HepG2 (cell line): ENCODE results near the gene PARP3. TPM values are rescaled to one million over a fixed set of nuclear protein-coding genes. Genes with fewer than 3 reads are reported as not detected.

Source experiments
- ARID2 ChIP-seq: sonication (generic); formaldehyde crosslinking; IDR thresholded peaks from 2 replicates; pipeline ENCODE4 v1.8.1; 2022; ENCODE audit warnings: mild to moderate bottlenecking, missing genetic modification reagents, borderline replicate concordance
- ARID4A ChIP-seq: sonication (generic); formaldehyde crosslinking; IDR thresholded peaks from 2 replicates; pipeline ENCODE4 v1.5.0; 2020; ENCODE audit warnings: mild to moderate bottlenecking, missing genetic modification reagents, borderline replicate concordance
- GLMP ChIP-seq: sonication (generic); formaldehyde crosslinking; IDR thresholded peaks from 2 replicates; pipeline ENCODE4 v1.9.0; 2021; ENCODE audit warnings: missing genetic modification reagents, mild to moderate bottlenecking, borderline replicate concordance
- HBP1 ChIP-seq: IDR thresholded peaks from 2 replicates; pipeline ENCODE4 v1.6.1; 2016; ENCODE audit warnings: low read depth, control low read depth
- KAT8 ChIP-seq: IDR thresholded peaks from 2 replicates; pipeline ENCODE4 v1.6.1; 2016; ENCODE audit warnings: missing genetic modification reagents, missing compliant biosample characterization
- KMT2B ChIP-seq: IDR thresholded peaks from 2 replicates; pipeline ENCODE4 v1.6.1; 2016; ENCODE audit warnings: missing genetic modification reagents, missing compliant biosample characterization
- MATR3 ChIP-seq: sonication (generic); formaldehyde crosslinking; IDR thresholded peaks from 2 replicates; pipeline ENCODE4 v1.4.0; 2020; ENCODE audit warnings: missing genetic modification reagents
- RXRA ChIP-seq: sonication (generic); formaldehyde crosslinking; IDR thresholded peaks from 2 replicates; pipeline ENCODE4 v1.5.1; 2020; ENCODE audit warnings: missing genetic modification reagents
- SKI ChIP-seq: fragments of 450-650 bp; IDR thresholded peaks from one replicate; pipeline ENCODE4 v1.6.1; 2018; ENCODE audit warnings: mild to moderate bottlenecking; ENCODE audit not compliant: partially characterized antibody
- SKIL ChIP-seq: sonication (generic); formaldehyde crosslinking; IDR thresholded peaks from 2 replicates; pipeline ENCODE4 v1.8.0; 2022; ENCODE audit warnings: missing genetic modification reagents, mild to moderate bottlenecking, moderate library complexity, borderline replicate concordance
- TBX3 ChIP-seq: fragments of 450-650 bp; IDR thresholded peaks from 2 replicates; pipeline ENCODE4 v1.6.1; 2017; ENCODE audit warnings: antibody characterized with exemption, mild to moderate bottlenecking, inconsistent platforms, borderline replicate concordance
- WIZ ChIP-seq: sonication (generic); formaldehyde crosslinking; IDR thresholded peaks from 2 replicates; pipeline ENCODE4 v1.5.1; 2020; ENCODE audit warnings: mild to moderate bottlenecking, missing genetic modification reagents
- YEATS2 ChIP-seq: sonication (generic); formaldehyde crosslinking; IDR thresholded peaks from 2 replicates; pipeline ENCODE4 v1.4.0; 2020; ENCODE audit warnings: missing genetic modification reagents, borderline replicate concordance
- ZBTB4 ChIP-seq: sonication (generic); formaldehyde crosslinking; IDR thresholded peaks from 2 replicates; pipeline ENCODE4 v1.4.0; 2020; ENCODE audit warnings: missing genetic modification reagents, mild to moderate bottlenecking, borderline replicate concordance
- ZNF138 ChIP-seq: sonication (generic); formaldehyde crosslinking; IDR thresholded peaks from 2 replicates; pipeline ENCODE4 v1.5.0; 2020; ENCODE audit warnings: mild to moderate bottlenecking, low read depth, missing genetic modification reagents
- ZNF772 ChIP-seq: sonication (generic); formaldehyde crosslinking; IDR thresholded peaks from 2 replicates; pipeline ENCODE4 v1.5.0; 2020; ENCODE audit warnings: mild to moderate bottlenecking, missing genetic modification reagents
- polyA plus RNA-seq, 8 experiments: library from polyadenylated mRNA; depleted of rRNA in 3 of 8; stranded (reverse) in 7 of 8; unstranded in 1 of 8; fragments of >200 nt; fragmentation: Illumina TruSeq in 4 of 8; extraction: Trizol in 4 of 8; gene quantifications; 2 replicates each; pipeline versions ENCODE4 v1.2.1 to v1.2.3, GENCODE V29; 2011 to 2016; ENCODE audit warnings: low read depth in 4 of 8, missing spikeins in 1 of 8, mixed read lengths in 1 of 8; ENCODE audit not compliant: insufficient read depth in 1 of 8
- total RNA-seq, 5 experiments: library from RNA; depleted of rRNA; stranded (reverse); fragments of >200 nt; fragmentation: Illumina TruSeq; extraction: Trizol; gene quantifications; 2 replicates each; pipeline ENCODE4 v1.2.3, GENCODE V29; 2016; ENCODE audit warnings: low read depth in 1 of 5

The PARP3 gene
- total and polyA plus RNA-seq, 2 of the 13 experiments (the other 11 are each of a cell fraction or from before 2014, with no cell fraction given): 11.2 to 21.5 TPM

- no peak for TF ChIP-seq TBX3
- peak; percentile 86; the same call in 1 of the 2 replicates for TF ChIP-seq ZBTB4 (CRISPR knock-in tag)
- TF ChIP-seq RXRA (CRISPR knock-in tag): peak; percentile 94
- 0 out of 2 replicates have a peak, but pooled peaks have one; percentile 1 for TF ChIP-seq HBP1 (CRISPR knock-in tag)
- peak; percentile 90 for TF ChIP-seq SKIL (CRISPR knock-in tag)
- no peak; the same call in none of the 2 replicates for TF ChIP-seq ARID2 (CRISPR knock-in tag)
- TF ChIP-seq YEATS2 (CRISPR knock-in tag): peak; percentile 73
- TF ChIP-seq MATR3 (CRISPR knock-in tag): no peak
- TF ChIP-seq SKI: peak; percentile 80
- peak; percentile 87; the same call in 1 of the 2 replicates for TF ChIP-seq ZNF138 (CRISPR knock-in tag)
- TF ChIP-seq ZNF772 (CRISPR knock-in tag): peak; percentile 96
- TF ChIP-seq ARID4A (CRISPR knock-in tag): peak; percentile 81
- TF ChIP-seq KMT2B (CRISPR knock-in tag): peak; percentile 57
- TF ChIP-seq GLMP (CRISPR knock-in tag): no peak
- no peak for TF ChIP-seq WIZ (CRISPR knock-in tag)
- TF ChIP-seq KAT8: peak; percentile 65; the same call in 1 of the 2 replicates
These were observed 40.8 kb downstream of the PARP3 start, which contains the start of gene ACY1 (continued) for GRCh38 chr3:51982838-51983577.
